ENCODE data around the gene AFF3. TPM values are rescaled to one million over a fixed set of nuclear protein-coding genes. Genes with fewer than 3 reads are reported as not detected.

The AFF3 gene
- total RNA-seq, 1 donor from 2014 or later = 8.0 TPM

- H3K27me3 ChIP-seq (ENCODE audit: low read depth) = no peaks in the 10 kb centered on the region
- peaks cover 6% of the 10 kb centered on the region for H3K4me1 ChIP-seq
- TF ChIP-seq CTCF (IDR thresholded peaks at IDR 0.05; ENCODE audit: borderline replicate concordance) = no peak
Observed at GRCh38 chr2:99856119-99856518, 286.3 kb downstream of the AFF3 start.

GRCh38 chr2:99854236-99854852 lies 288.0 kb downstream of the AFF3 start:
- no peak for TF ChIP-seq CTCF (IDR thresholded peaks at IDR 0.05; ENCODE audit: borderline replicate concordance)
- DNase-seq = no peak
- no peak overlapping the region for H3K27ac ChIP-seq (replicated peaks)
- no peaks in the 10 kb centered on the region for H3K27me3 ChIP-seq (ENCODE audit: low read depth)
- peaks cover 6% of the 10 kb centered on the region for H3K9me3 ChIP-seq (replicated peaks)
- no peak overlapping the region for H3K4me3 ChIP-seq
- intact Hi-C loops (cut with micrococcal nuclease) = no loop called here
- H3K36me3 ChIP-seq = no peaks in the 10 kb centered on the region
- H3K4me1 ChIP-seq = peaks cover 6% of the 10 kb centered on the region

More at GRCh38 chr2:99856119-99856518, 286.3 kb downstream of the AFF3 start:
- Histone ChIP-seq H3K4me3 (no peak overlapping the region), H3K27ac (replicated peaks) (no peak overlapping the region), H3K9me3 (replicated peaks) (peaks cover 6% of the 10 kb centered on the region), H3K36me3 (no peaks in the 10 kb centered on the region)
- DNase-seq = no peak
- intact Hi-C loops (cut with micrococcal nuclease) = no loop called here

- Histone ChIP-seq H3K4me1 (peaks cover 6% of the 10 kb centered on the region), H3K27me3 (ENCODE audit: low read depth) (no peaks in the 10 kb centered on the region), H3K36me3 (no peaks in the 10 kb centered on the region), H3K9me3 (replicated peaks) (peaks cover 6% of the 10 kb centered on the region), H3K4me3 (no peak overlapping the region), H3K27ac (replicated peaks) (no peak overlapping the region)
- DNase-seq = no peak
- TF ChIP-seq CTCF (IDR thresholded peaks at IDR 0.05; ENCODE audit: borderline replicate concordance) = no peak
- intact Hi-C loops (cut with micrococcal nuclease) = no loop called here
Observed at GRCh38 chr2:99852956-99853355, 289.4 kb downstream of the AFF3 start.

GRCh38 chr2:99852376-99852934 lies 289.9 kb downstream of the AFF3 start:
- TF ChIP-seq CTCF (IDR thresholded peaks at IDR 0.05; ENCODE audit: borderline replicate concordance) = no peak
- no peaks in the 10 kb centered on the region for H3K36me3 ChIP-seq
- no peak for DNase-seq
- H3K9me3 ChIP-seq (replicated peaks) = peaks cover 6% of the 10 kb centered on the region
- intact Hi-C loops (cut with micrococcal nuclease) = no loop called here
- H3K27me3 ChIP-seq (ENCODE audit: low read depth) = no peaks in the 10 kb centered on the region
- H3K4me1 ChIP-seq = peaks cover 6% of the 10 kb centered on the region
- H3K27ac ChIP-seq (replicated peaks) = no peak overlapping the region
- no peak overlapping the region for H3K4me3 ChIP-seq

GRCh38 chr2:99851811-99852210 lies 290.6 kb downstream of the AFF3 start:
- Histone ChIP-seq H3K9me3 (replicated peaks) (peaks cover 6% of the 10 kb centered on the region), H3K27me3 (ENCODE audit: low read depth) (no peaks in the 10 kb centered on the region), H3K36me3 (no peaks in the 10 kb centered on the region), H3K4me1 (peaks cover 6% of the 10 kb centered on the region), H3K4me3 (no peak overlapping the region), H3K27ac (replicated peaks) (no peak overlapping the region)
- intact Hi-C loops (cut with micrococcal nuclease) = no loop called here
- DNase-seq = no peak
- no peak for TF ChIP-seq CTCF (IDR thresholded peaks at IDR 0.05; ENCODE audit: borderline replicate concordance)

All from left ventricle myocardium inferior (tissue), 1 donor.